Erythroblast (primary cell): ENCODE measurements around the gene PTH1R.

ENCODE experiments used
- GATA1 ChIP-seq: IDR thresholded peaks from 2 replicates; pipeline ENCODE4 v1.6.1; 2011; ENCODE audit warnings: low read depth, mild to moderate bottlenecking, control low read depth, low read length, moderate library complexity
- POLR2A ChIP-seq: IDR thresholded peaks from 2 replicates; pipeline ENCODE4 v1.6.1; 2011; ENCODE audit warnings: mild to moderate bottlenecking, low read length

GRCh38 chr3:46885612-46886011 lies 8.1 kb downstream of the PTH1R start:
- TF ChIP-seq POLR2A (no peak), GATA1 (no peak)
